H7 (cell line): ENCODE measurements around the gene CCL1. TPM values are rescaled to one million over a fixed set of nuclear protein-coding genes. Genes with fewer than 3 reads are reported as not detected.

ENCODE experiments used
- DNase-seq: peaks from one replicate; pipeline ENCODE4 v3.0.0; 2012
- H3K27me3 ChIP-seq: 2 replicates; pipeline ENCODE4 v1.6.0; 2011; ENCODE audit warnings: mild to moderate bottlenecking, low read length; ENCODE audit not compliant: control insufficient read depth, insufficient read depth
- H3K36me3 ChIP-seq: replicated peaks from 2 replicates; pipeline ENCODE4 v1.5.1; 2011; ENCODE audit warnings: low read length; ENCODE audit not compliant: control insufficient read depth, insufficient read depth
- H3K4me3 ChIP-seq: 2 replicates; pipeline ENCODE4 v1.5.1; 2011; ENCODE audit warnings: low read depth, mild to moderate bottlenecking, control low read depth, low read length, moderate library complexity; ENCODE audit not compliant: insufficient read depth
- total RNA-seq: library from RNA; depleted of rRNA; stranded (reverse); fragments of >200 nt; shearing (Covaris generic); gene quantifications from 2 replicates; pipeline ENCODE4 v1.2.3, GENCODE V29; 2014; rRNA removed

CCL1 gene, protein sequence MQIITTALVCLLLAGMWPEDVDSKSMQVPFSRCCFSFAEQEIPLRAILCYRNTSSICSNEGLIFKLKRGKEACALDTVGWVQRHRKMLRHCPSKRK
- not detected in 2 replicates for total RNA-seq

DNA sequence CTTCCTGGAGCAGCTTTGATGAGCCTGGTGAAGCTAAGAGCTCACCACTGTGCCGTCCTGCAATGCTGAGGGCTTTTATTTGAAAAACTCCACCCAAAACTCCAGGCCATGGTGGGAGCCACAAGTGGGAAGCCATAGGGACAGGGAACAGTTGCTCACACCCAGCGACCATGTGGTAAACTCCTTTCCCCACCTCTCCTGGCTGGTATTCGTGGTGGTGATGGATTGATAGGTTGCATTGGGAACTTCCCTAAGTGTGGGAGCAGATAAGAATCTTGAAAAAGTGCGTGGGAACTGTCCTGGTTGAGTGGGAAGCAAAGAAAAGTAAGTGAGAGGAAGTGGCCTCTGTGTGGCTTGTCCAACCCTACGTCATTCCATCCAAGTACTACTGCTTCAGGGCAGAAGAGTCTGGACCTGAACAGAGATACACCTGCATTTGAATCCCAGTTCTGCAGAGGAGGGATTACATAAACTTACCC, at the start of gene CCL1:
Gene CCL1, minus strand, starts transcription at position 51 of the 479 bp plus-strand sequence. CDS start 72 bp downstream, outside the sequence.
- H3K36me3 ChIP-seq = no peaks in the 10 kb centered on the region
- DNase-seq = no peak
- no peaks in the 10 kb centered on the region; the same call in 1 of the 2 replicates for H3K27me3 ChIP-seq
- H3K4me3 ChIP-seq = no peak within 1 kb of the TSS

DNA sequence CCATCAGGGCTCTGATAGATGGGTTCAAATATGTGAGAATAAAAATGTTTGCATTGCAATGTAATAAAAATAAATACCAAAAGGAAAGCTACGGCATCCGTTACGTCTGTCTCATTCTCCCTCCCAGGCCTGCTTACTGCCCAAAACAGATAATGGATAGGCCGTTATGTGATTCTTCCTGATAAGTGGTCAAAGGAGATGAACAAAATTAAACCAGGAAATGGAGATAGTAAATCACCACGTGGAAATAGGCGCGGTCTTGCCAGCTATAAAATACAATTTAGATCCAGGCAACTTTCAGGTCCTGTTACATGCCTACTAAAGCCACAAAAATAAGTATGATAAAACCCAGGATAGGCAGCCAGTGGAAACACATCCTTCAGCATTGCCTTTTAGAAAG, 49.5 kb upstream of the CCL1 start:
- Histone ChIP-seq H3K4me3 (no peak overlapping the region), H3K27me3 (peaks cover 27% of the 10 kb centered on the region), H3K36me3 (no peaks in the 10 kb centered on the region)
- DNase-seq = no peak

DNA sequence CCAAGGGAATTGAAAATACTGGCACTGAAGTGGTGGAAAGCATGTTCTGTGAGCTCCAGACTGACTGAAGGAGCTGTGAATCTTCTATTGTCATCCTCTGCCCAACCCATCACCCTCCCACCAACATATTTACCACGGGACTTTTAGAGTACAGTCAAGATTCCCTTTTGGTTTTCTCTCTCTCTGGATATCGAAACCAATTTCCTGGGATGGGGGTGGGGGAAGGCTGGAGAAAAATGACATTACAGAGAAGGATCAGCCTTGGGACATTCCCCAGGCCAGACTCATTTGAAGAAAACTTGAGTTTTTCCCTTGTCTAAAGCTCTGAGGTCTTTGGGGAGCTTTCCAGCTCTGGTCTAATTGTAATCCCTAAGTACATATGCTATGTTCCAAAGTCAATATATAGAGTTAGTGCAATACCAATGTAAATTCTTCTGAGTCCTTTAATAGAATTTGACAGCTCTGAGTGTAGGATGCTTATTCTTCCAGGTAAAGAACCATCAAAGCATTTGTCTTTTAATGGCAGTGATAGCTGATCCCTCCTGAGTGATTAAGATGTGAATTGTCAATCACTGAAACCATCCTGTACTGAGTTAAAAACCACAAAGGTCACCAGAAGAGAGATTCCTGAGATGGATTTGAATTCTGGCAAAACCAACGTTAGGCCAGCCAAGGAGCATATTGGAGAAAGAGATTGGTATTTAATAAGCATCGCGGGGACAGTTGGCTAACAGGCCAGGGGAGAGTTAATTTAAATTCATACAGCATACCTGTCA, 48.8 kb upstream of the CCL1 start:
- DNase-seq = no peak
- Histone ChIP-seq H3K4me3 (no peak overlapping the region), H3K36me3 (no peaks in the 10 kb centered on the region), H3K27me3 (peaks cover 27% of the 10 kb centered on the region)

DNA sequence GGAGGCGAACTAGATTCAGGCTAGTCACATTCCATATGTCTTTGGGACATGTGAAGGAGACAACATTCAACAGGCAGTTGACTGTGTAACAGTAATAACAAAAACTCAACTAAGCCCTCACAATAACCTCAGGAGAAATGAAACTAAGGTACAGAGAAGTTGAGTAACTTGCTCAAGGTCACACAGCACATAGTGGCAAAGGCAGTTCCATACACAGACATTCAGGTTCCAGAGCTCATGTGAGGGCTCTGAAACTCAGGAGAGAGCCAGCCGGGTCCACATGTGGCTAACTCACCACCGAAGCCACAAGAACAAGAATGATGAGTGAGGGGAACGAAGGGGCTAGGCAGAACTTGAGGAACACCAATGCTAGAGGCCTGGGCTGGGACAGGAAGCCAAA, 46.3 kb upstream of the CCL1 start:
- H3K4me3 ChIP-seq = no peak overlapping the region
- H3K36me3 ChIP-seq = no peaks in the 10 kb centered on the region
- H3K27me3 ChIP-seq = peaks cover 30% of the 10 kb centered on the region
- DNase-seq = no peak

DNA sequence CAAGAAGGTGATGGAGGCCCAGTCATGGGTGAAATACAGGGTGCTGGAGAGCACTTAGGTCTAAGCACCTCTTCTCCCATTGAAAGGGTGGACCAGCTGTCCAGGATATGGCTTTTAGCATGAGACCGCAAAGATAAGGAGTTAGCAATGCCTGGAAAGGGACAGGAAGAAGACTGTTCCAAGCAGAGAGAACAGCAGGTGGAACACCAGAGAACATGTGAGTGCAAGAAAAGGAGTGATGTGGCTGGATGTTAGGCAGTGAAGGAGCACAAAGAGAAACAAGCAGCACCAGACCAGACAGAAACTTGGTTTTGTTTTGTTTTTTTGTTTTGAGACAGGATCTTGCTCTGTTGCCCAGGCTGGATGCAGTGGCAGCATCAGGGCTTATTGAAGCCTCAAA, 45.4 kb upstream of the CCL1 start:
- peaks cover 29% of the 10 kb centered on the region for H3K27me3 ChIP-seq

DNA sequence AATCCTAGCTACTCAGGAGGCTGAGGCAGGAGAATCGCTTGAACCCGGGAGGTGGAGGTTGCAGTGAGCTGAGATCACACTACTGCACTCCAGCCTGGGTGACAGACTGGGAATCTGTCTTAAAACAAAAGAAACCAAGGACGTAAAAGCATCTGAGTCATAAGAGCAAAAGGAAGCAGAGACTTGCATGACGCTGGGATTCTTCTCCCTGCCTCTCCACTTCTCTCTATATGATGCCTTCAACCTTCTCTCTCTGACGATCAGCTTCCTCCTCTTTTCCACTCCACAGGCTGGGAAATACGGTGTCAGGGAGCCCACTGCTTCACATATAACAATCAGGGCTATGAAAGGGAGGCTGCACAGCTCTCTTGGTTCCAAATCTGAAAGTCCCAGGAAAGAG, 43.2 kb upstream of the CCL1 start:
- H3K4me3 ChIP-seq = no peak overlapping the region
- H3K27me3 ChIP-seq = peaks cover 21% of the 10 kb centered on the region
- H3K36me3 ChIP-seq = no peaks in the 10 kb centered on the region
- no peak for DNase-seq

More for the DNA sequence above, 45.4 kb upstream of the CCL1 start:
- H3K4me3 ChIP-seq = no peak overlapping the region
- H3K36me3 ChIP-seq = no peaks in the 10 kb centered on the region
- no peak for DNase-seq

DNA sequence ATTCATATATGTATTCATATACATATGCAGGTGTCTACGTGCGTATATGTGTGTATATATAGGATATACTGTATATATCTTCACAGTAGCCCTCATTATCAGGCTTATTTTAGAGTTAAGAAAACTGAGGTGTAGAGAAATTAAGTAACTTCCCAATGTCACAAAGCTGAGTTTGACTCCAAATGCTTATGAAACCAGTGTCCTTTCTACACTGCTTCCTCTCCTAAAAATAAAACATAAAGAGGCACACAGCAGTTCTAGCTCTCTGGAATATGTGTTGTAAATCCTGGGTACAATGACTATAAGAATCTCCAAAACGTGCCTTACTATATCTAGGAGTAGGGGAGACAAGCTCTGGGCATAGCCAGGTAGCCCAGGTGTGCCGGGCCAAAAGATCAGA, 40.0 kb upstream of the CCL1 start:
- Histone ChIP-seq H3K27me3 (peaks cover 5% of the 10 kb centered on the region), H3K36me3 (no peaks in the 10 kb centered on the region), H3K4me3 (no peak overlapping the region)
- no peak for DNase-seq

DNA sequence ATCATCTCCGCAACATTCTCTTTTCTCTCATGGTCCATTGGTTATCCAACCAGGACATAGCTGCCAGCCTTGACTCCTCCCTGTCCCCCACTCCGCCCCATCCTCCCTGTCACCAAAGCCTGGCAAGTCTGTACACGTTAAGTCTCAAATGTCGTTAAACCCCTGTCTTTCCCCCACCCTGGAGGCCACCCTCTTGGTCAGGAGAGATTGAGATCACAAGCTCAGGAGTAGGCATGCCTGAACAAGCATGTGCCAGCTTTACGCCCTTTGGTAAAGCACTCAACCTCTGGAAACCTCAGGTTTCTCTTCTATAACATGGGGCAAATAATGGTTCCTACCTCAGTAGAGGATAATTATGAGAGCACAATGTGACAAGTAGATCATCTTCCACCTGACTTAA, 38.1 kb upstream of the CCL1 start:
- no peak for DNase-seq
- no peaks in the 10 kb centered on the region for H3K36me3 ChIP-seq
- no peaks in the 10 kb centered on the region; the same call in 1 of the 2 replicates for H3K27me3 ChIP-seq
- no peak overlapping the region for H3K4me3 ChIP-seq

DNA sequence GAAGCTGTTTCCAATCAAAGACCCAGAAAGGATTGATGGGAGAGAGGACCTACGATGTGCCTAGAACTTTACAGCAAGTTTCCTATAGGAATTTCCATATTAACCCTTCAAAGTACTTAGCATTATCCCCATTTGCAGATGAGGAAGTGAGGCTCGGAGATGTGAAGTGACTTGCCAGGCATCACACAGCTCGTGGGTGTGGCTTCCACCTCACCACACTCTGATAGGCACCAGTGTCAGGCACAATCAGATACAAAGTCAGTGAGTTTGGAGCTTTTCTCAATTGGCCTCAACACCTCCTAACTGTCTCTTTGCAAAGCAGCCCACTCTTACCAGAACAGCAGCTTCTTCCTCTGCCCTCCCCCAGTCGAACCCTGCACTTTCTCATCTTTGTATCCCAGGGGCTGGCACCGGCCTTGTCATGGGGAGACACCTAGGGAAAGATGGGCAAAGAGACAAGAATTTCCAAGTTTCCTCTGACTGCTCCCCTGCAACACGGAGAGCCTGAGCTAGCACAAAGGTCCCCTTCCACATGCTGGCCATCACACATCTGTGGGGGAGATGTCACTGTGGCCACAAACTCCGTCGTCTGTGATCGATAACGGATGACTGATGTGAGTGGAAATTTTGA, 37.4 kb upstream of the CCL1 start:
- no peak for DNase-seq
- Histone ChIP-seq H3K27me3 (no peaks in the 10 kb centered on the region; the same call in 1 of the 2 replicates), H3K4me3 (no peak overlapping the region), H3K36me3 (no peaks in the 10 kb centered on the region)

DNA sequence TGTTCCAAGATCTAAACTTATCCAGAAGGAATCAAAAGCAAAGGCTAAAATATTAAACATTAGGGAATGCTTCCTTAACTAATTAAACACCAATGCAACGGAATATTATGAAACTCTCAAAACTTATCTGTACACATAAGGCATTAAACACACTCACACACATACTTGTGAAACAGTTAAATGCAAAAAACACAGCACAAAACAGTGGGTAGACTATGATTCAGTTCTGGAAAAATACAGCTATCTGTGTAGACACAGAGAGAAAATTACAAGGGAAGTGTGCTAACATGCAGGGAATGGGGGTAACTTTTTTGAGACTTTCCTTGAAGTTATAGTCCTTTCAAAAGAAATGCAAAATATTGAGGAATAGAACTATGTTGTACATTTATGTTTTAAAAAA, 36.7 kb upstream of the CCL1 start:
- DNase-seq = no peak
- H3K36me3 ChIP-seq = no peaks in the 10 kb centered on the region
- no peaks in the 10 kb centered on the region; the same call in 1 of the 2 replicates for H3K27me3 ChIP-seq
- no peak overlapping the region for H3K4me3 ChIP-seq

DNA sequence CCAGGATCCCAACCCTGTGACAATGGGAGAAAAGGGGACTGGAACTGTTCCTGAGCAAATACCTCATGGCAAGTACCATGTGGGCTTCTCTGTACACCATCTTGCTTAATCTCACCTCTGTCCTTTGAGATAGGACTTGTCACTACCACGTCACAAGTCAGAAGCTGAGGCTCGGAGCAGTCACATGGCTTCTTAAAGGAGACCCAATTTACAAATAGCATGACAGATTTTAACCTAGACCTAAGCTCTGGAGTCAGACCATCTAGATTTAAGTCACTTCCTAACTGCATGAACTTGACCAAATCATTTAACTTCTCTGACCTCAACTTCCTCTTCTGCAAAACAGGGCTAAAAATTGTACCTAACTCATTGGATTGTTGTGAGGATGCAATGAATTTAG, 36.0 kb upstream of the CCL1 start:
- no peak for DNase-seq
- no peaks in the 10 kb centered on the region; the same call in 1 of the 2 replicates for H3K27me3 ChIP-seq
- H3K36me3 ChIP-seq = no peaks in the 10 kb centered on the region
- H3K4me3 ChIP-seq = no peak overlapping the region

DNA sequence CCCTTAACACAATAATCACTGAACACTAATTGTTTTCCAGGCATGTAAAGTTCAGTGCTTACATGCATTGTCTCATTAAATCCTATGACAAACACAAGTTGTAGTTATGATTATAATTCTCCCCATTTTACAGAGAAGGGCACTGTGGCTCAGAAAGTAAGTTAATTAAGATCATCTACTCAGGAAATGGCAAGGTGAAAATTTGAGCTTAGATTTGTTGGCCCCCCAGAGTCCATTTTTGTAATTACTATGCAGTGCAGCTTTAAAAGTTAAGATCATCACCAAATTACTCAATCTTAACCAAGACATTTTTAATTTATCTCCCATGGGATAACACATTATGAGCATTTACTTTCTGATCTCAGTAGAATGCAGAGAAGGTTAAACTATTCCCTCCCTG, 34.2 kb upstream of the CCL1 start:
- no peaks in the 10 kb centered on the region; the same call in 1 of the 2 replicates for H3K27me3 ChIP-seq
- H3K36me3 ChIP-seq = no peaks in the 10 kb centered on the region
- no peak overlapping the region for H3K4me3 ChIP-seq
- DNase-seq = no peak

DNA sequence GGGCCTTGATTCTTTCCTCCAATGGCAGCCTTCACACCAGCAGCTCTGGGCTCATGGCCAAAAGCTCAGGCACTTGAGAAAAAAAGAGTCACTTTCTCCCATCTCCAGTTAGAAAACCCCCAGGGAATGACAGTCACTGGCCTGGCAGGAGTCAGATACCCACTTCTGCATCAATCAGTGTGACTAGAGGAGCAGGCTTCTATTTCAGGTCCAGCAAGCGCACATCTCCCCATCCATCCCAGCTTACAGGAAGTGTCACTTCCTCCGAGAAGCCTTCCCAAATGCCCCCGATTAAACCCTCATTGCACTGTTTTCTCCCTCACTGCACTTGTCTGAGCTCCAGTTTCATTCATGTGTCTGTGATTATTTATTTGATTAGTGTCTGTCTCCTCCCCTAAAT, 30.4 kb upstream of the CCL1 start:
- no peaks in the 10 kb centered on the region for H3K36me3 ChIP-seq
- no peaks in the 10 kb centered on the region; the same call in 1 of the 2 replicates for H3K27me3 ChIP-seq
- no peak for DNase-seq
- H3K4me3 ChIP-seq = no peak overlapping the region

DNA sequence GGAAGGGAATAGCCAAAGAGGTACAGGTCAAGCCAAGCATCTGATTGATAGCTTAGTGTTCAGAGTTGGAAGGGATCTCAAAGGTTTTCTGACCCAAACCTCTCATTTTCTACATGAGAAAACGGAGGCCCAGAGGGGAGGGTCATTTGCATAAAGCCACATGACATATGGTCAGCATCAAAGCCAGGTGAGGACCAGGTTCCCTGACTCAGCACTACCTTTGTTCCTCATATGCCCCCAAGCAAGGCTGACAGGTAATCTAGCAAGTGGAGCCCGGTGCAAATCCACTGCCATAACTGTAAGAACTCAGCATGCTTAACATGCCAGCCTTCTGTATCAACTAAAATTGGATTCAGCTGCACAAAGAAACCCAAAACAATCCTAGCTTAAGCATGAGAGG, 28.2 kb upstream of the CCL1 start:
- no peaks in the 10 kb centered on the region for H3K36me3 ChIP-seq
- H3K27me3 ChIP-seq = no peaks in the 10 kb centered on the region; the same call in 1 of the 2 replicates
- no peak overlapping the region for H3K4me3 ChIP-seq
- no peak for DNase-seq

DNA sequence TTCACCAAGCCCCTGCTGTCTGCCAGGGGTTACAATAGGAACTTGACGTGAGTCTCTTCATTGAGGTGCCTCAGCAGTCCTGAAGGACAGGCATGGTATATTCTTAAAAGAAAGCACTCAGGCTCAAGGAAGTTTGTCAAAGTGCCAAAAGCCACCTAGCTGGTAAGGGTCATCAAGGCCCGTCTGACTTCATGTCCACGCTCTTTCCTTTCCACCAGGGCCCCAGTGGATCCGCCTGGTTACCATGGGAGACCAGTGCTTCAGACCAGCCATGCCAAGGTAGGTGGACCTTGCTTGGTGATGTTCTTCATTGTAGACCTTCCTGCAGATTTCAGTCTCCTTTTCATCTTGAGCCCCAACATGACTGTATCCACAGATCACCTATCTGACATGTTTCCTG, 27.6 kb upstream of the CCL1 start:
- Histone ChIP-seq H3K27me3 (no peaks in the 10 kb centered on the region; the same call in 1 of the 2 replicates), H3K36me3 (no peaks in the 10 kb centered on the region), H3K4me3 (no peak overlapping the region)
- no peak for DNase-seq
